Tibial artery (tissue), 4 donors: ENCODE results near the gene DNAH17.

Experiments
- DNase-seq, 2 donors: peaks; one replicate each; pipeline ENCODE4 v3.0.0-alpha.2; 2019
- H3K27ac ChIP-seq, 2 donors: fragments of 200-600 bp; sonication (generic) in 1 of 2; 1 replicate in 1 of 2; 2 replicates in 1 of 2; pipeline ENCODE4 v1.5.1; 2018 to 2019; ENCODE audit warnings: mild to moderate bottlenecking in 1 of 2
- H3K27me3 ChIP-seq, 2 donors: fragments of 200-600 bp; sonication (generic) in 1 of 2; one replicate each; pipeline versions ENCODE4 v1.5.1 to v1.6.0; 2016 to 2019
- H3K36me3 ChIP-seq, 3 donors: fragments of 200-600 bp; sonication (generic) in 2 of 3; one replicate each; pipeline ENCODE4 v1.5.1; 2016 to 2019; ENCODE audit warnings: mild to moderate bottlenecking in 2 of 3
- H3K4me1 ChIP-seq, 4 donors: fragments of 200-600 bp; sonication (generic) in 2 of 4; 1 replicate in 3 of 4; 2 replicates in 1 of 4; pipeline ENCODE4 v1.5.1; 2016 to 2019
- H3K4me3 ChIP-seq, 2 donors: fragments of 200-600 bp; sonication (generic) in 1 of 2; 1 replicate in 1 of 2; 2 replicates in 1 of 2; pipeline ENCODE4 v1.5.1; 2018 to 2019; ENCODE audit warnings: mild to moderate bottlenecking in 2 of 2
- H3K9me3 ChIP-seq, 3 donors: fragments of 200-600 bp; sonication (generic) in 1 of 3; one replicate each; pipeline ENCODE4 v1.5.1; 2016 to 2019
- intact Hi-C: fragments of 100-400 bp; cut with DNase I; formaldehyde crosslinking; loops from one replicate; pipeline ENCODE4 v1.15.0; 2023; ENCODE audit warnings: low total_unique reads
- TF ChIP-seq, protein P1 (sequence below), 2 experiments: fragments of 200-600 bp in 1 of 2; fragments of 450-650 bp in 1 of 2; IDR thresholded peaks; one replicate each; pipeline ENCODE4 v1.5.1; 2017 to 2019; ENCODE audit warnings: antibody characterized with exemption in 2 of 2, mild to moderate bottlenecking in 1 of 2, moderate library complexity in 1 of 2

The DNAH17 gene

DNA sequence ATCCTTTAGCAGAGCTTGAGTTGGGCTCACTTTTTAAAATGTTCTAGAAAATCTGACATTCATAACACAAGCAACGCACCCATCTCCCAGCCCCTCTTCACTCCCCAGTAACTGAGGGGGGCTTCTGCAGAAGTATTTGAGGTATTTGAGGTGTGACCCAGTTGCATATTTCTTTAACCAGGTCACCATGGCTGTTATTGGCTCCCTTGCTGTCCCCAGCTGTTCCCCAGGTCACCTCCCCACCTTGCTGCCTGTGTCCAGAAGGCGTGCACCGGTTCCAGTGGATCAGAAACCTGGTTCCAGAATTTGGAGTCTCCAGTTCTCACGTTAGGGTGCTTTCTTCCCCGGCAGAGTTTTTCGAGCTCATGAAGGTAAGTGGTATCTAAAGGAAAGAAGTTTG, 184.9 kb downstream of the DNAH17 start:
- TF ChIP-seq, protein P1, sequence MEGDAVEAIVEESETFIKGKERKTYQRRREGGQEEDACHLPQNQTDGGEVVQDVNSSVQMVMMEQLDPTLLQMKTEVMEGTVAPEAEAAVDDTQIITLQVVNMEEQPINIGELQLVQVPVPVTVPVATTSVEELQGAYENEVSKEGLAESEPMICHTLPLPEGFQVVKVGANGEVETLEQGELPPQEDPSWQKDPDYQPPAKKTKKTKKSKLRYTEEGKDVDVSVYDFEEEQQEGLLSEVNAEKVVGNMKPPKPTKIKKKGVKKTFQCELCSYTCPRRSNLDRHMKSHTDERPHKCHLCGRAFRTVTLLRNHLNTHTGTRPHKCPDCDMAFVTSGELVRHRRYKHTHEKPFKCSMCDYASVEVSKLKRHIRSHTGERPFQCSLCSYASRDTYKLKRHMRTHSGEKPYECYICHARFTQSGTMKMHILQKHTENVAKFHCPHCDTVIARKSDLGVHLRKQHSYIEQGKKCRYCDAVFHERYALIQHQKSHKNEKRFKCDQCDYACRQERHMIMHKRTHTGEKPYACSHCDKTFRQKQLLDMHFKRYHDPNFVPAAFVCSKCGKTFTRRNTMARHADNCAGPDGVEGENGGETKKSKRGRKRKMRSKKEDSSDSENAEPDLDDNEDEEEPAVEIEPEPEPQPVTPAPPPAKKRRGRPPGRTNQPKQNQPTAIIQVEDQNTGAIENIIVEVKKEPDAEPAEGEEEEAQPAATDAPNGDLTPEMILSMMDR (IDR thresholded peaks at IDR 0.05) = no peak
- intact Hi-C loops = no loop called here
- Histone ChIP-seq H3K4me3 (no peak overlapping the region), H3K9me3 (no peaks in the 10 kb centered on the region), H3K27ac (no peak overlapping the region), H3K27me3 (no peaks in the 10 kb centered on the region), H3K4me1 (peaks cover 10 to 53% (median 24%) of the 10 kb centered on the region in 4 donors), H3K36me3 (peaks cover 0 to 30% (median 3%) of the 10 kb centered on the region in 3 donors)
- no peak for DNase-seq

DNA sequence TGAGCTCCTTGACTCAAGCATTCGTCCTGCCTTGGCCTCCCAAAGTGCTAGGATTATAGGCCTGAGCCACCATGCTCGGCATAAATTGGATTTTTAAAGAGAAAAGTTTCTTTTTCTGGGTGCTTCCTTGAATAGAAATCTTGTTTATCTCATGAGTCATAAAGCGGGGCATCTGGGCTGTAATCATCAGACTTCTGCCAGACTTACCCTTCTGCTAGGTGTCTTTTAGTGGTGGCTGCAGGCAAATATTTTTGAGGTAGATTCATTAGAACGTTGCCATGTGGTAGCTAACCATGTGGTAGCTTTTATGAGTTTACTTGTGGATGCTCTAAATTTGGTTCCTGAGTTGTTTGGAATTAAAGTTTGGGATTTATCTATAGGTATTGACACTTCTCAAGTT, 185.4 kb downstream of the DNAH17 start:
- H3K4me1 ChIP-seq = peaks cover 7 to 53% (median 19%) of the 10 kb centered on the region in 4 donors
- H3K27ac ChIP-seq = no peak overlapping the region
- H3K4me3 ChIP-seq = no peak overlapping the region
- TF ChIP-seq, protein P1 (IDR thresholded peaks at IDR 0.05) = no peak
- H3K36me3 ChIP-seq = peaks cover 0 to 30% (median 3%) of the 10 kb centered on the region in 3 donors
- intact Hi-C loops = no loop called here
- no peak for DNase-seq
- no peaks in the 10 kb centered on the region for H3K27me3 ChIP-seq
- no peaks in the 10 kb centered on the region for H3K9me3 ChIP-seq

DNA sequence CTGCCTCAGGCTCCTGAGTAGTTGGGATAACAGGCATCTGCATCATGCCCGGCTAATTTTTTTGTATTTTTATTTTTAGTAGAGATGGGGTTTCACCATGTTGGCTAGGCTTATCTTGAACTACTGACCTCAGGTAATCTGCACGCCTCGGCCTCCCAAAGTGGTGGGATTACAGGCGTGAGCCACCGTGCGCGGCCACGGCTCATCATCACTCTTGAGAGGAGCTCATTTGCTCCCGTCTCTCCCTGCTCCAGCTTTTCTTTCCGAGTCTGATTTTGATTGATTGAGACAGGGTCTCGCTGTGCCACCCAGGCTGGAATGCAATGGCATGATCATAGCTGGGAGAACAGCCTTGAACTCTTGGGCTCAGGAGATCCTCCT, 186.2 kb downstream of the DNAH17 start:
- no peak for DNase-seq
- Histone ChIP-seq H3K27ac (no peak overlapping the region), H3K36me3 (peaks cover 0 to 25% (median 0%) of the 10 kb centered on the region in 3 donors), H3K9me3 (no peaks in the 10 kb centered on the region), H3K4me1 (peaks cover 0 to 47% (median 12%) of the 10 kb centered on the region in 4 donors), H3K4me3 (no peak overlapping the region), H3K27me3 (no peaks in the 10 kb centered on the region)
- TF ChIP-seq, protein P1 (IDR thresholded peaks at IDR 0.05) = no peak
- intact Hi-C loops = no loop called here

DNA sequence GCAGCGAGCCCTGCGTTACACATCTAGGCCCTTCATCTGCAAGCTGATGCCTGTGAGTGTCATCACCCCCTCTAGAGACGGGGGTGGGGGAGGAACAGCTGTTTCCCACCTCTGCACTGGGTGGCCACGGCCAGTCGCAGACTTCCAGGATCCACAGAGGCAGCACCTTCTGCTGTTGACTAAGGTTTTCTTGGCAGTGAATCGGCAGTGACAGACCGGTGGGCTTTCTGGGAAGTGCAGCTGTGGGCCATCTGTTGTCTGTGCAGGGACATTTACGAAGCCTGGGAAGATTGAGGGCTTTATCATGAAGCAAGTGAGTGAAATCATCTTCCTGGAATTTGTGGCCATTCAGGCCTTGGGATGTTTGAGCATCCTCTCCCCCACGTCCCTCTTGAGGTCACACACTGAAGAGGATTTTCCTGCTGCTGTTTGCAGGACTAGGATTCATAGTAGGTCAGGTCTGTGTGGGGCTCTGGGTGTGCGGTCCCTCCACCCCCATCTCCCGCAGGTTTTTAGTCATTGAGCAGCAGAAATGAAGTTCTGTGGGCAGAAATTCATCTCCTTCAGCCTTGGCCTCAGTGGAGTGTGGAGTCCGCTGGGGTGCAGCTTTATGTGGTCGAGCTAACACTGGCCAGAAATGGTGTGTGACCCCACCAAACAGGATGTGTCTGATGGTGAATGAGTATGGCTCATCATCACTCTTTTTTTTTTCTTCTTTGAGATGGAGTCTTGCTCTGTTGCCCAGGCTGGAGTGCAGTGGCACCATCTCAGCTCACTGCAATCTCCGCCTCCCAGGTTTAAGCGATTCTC, 186.8 kb downstream of the DNAH17 start:
- peaks cover 0 to 47% (median 13%) of the 10 kb centered on the region in 4 donors for H3K4me1 ChIP-seq
- intact Hi-C loops = no loop called here
- no peaks in the 10 kb centered on the region for H3K27me3 ChIP-seq
- no peak overlapping the region for H3K27ac ChIP-seq
- no peak for DNase-seq
- TF ChIP-seq, protein P1 (IDR thresholded peaks at IDR 0.05) = no peak
- H3K4me3 ChIP-seq = no peak overlapping the region
- no peaks in the 10 kb centered on the region for H3K9me3 ChIP-seq
- peaks cover 0 to 22% (median 0%) of the 10 kb centered on the region in 3 donors for H3K36me3 ChIP-seq

DNA sequence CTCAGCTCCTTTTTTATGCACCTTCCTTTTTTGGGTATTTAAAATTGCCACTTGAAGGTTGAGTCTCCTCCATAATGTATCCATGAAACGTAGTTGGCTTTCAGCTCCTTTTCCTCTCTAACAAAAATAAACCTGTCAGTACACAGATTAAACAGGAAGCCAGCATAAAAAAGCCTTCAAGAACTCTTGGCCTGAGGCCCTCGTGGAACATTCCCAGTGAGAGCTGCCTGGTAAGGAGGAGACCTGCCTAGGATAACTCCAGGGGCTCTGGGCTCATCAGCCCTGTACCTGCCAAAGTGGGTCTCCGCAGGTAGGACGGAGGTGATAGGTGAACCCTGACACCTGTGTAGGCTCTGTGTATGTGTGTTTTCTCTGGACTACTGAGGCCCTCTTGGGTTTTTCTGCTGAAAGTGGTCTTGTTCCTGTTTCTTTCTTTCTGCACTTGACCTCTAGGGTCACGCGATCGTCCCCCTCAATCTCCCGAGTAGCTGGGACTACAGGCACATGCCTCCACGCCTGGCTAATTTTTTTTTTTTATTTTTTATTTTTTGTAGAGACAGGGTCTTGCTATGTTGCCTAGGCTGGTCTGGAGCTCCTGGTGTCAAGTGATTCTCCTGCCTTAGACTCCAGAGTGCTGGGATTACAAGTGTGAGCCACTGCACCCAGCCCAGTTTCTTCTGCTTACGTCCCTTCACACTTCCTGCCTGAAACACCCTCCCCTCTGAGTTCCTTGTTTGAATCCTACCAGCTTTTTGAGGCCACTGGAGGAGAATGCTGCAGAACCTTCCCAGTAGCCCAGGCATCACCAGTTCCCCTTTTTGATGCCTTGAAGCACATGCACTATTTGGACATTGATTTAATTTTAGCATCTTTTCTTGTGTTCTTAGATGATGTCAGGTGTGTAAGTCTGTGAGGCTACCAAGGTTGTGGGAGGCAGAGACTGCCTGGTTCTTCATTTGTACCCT, 188.9 kb downstream of the DNAH17 start:
- peak in 1 of 2 donors; percentile 47 for DNase-seq
- intact Hi-C loops = no loop called here
- Histone ChIP-seq H3K4me3 (no peak overlapping the region), H3K27ac (peak overlapping the region; percentile 35 to 66), H3K9me3 (no peaks in the 10 kb centered on the region), H3K4me1 (peaks cover 0 to 61% (median 22%) of the 10 kb centered on the region in 4 donors), H3K36me3 (peaks cover 0 to 3% (median 0%) of the 10 kb centered on the region in 3 donors), H3K27me3 (no peaks in the 10 kb centered on the region)
- TF ChIP-seq, protein P1 (IDR thresholded peaks at IDR 0.05) = no peak
